GM23338 (cell line): ENCODE data around the gene SCGN. TPM values are rescaled to one million over a fixed set of nuclear protein-coding genes. Genes with fewer than 3 reads are reported as not detected.
A peak's percentile ranks its signal among the peaks of the same experiment; 100 is the strongest.

Experiments used
- ATAC-seq: fragments of 200-7000 bp; cut with Tn5 transposase; 3 replicates; pipeline ENCODE4 v1.9.1; 2020
- DNase-seq: peaks from one replicate; pipeline ENCODE4 v3.0.0-alpha.2; 2015; ENCODE audit warnings: low spot score
- H2AFZ ChIP-seq: fragments of 200-600 bp; sonication (generic); 2 replicates; pipeline ENCODE4 v1.8.0; 2016; ENCODE audit warnings: antibody characterized with exemption, mild to moderate bottlenecking, moderate library complexity
- H3F3A ChIP-seq: fragments of 200-600 bp; sonication (generic); replicated peaks from 2 replicates; pipeline ENCODE4 v1.8.0; 2017; ENCODE audit warnings: antibody characterized with exemption, mixed run types, low read depth
- H3K27ac ChIP-seq: fragments of 200-600 bp; sonication (generic); 2 replicates; pipeline ENCODE4 v1.6.1; 2016; ENCODE audit warnings: low read depth
- H3K27me3 ChIP-seq: fragments of 200-600 bp; sonication (generic); 2 replicates; pipeline ENCODE4 v1.8.0; 2016; ENCODE audit warnings: mild to moderate bottlenecking, mixed run types, moderate library complexity; ENCODE audit not compliant: insufficient read depth
- H3K36me3 ChIP-seq: fragments of 200-600 bp; sonication (generic); 2 replicates; pipeline ENCODE4 v1.8.0; 2016; ENCODE audit warnings: mild to moderate bottlenecking; ENCODE audit not compliant: insufficient read depth
- H3K4me1 ChIP-seq: fragments of 200-600 bp; sonication (generic); 2 replicates; pipeline ENCODE4 v1.8.0; 2016; ENCODE audit warnings: mild to moderate bottlenecking, moderate library complexity; ENCODE audit not compliant: insufficient read depth
- H3K4me2 ChIP-seq: fragments of 200-600 bp; sonication (generic); 2 replicates; pipeline ENCODE4 v1.7.1; 2017; ENCODE audit warnings: mixed run types
- H3K4me3 ChIP-seq: fragments of 200-600 bp; sonication (generic); 2 replicates; pipeline ENCODE4 v1.6.1; 2016; ENCODE audit warnings: mixed run types
- H3K79me2 ChIP-seq: fragments of 200-600 bp; sonication (generic); replicated peaks from 2 replicates; pipeline ENCODE4 v1.8.0; 2017; ENCODE audit warnings: mild to moderate bottlenecking; ENCODE audit not compliant: insufficient read depth
- H3K9me2 ChIP-seq: fragments of 200-600 bp; sonication (generic); 2 replicates; pipeline ENCODE4 v1.8.0; 2017; ENCODE audit not compliant: insufficient read depth
- H4K20me1 ChIP-seq: fragments of 200-600 bp; sonication (generic); replicated peaks from 2 replicates; pipeline ENCODE4 v1.8.0; 2017; ENCODE audit warnings: mild to moderate bottlenecking; ENCODE audit not compliant: insufficient read depth
- H3K27ac Mint-ChIP-seq: 2 replicates; pipeline ENCODE4 v1.8.0; 2020; ENCODE audit warnings: inconsistent platforms, mild to moderate bottlenecking, moderate library complexity, mixed read lengths
- H3K27me3 Mint-ChIP-seq: 3 replicates; pipeline ENCODE4 v1.8.0; 2022; ENCODE audit warnings: low read depth, mild to moderate bottlenecking, moderate library complexity, mixed read lengths, inconsistent platforms; ENCODE audit not compliant: insufficient read depth, poor library complexity
- H3K36me3 Mint-ChIP-seq: 3 replicates; pipeline ENCODE4 v1.8.0; 2021; ENCODE audit warnings: low read depth, mild to moderate bottlenecking, inconsistent platforms, moderate library complexity, mixed read lengths
- H3K4me1 Mint-ChIP-seq: 3 replicates; pipeline ENCODE4 v1.8.0; 2020; ENCODE audit warnings: mild to moderate bottlenecking, inconsistent platforms, mixed read lengths
- H3K4me3 Mint-ChIP-seq: 3 replicates; pipeline ENCODE4 v1.8.0; 2021; ENCODE audit warnings: moderate library complexity, mild to moderate bottlenecking, inconsistent platforms, mixed read lengths
- H3K9me3 Mint-ChIP-seq: 3 replicates; pipeline ENCODE4 v1.8.0; 2020; ENCODE audit warnings: moderate library complexity, mild to moderate bottlenecking, inconsistent platforms, mixed read lengths
- CREB1 ChIP-seq: fragments of 250-450 bp; sonication (Bioruptor Pico); IDR thresholded peaks from 2 replicates; pipeline ENCODE4 v1.5.0; 2020; ENCODE audit warnings: low read depth, mild to moderate bottlenecking, moderate library complexity
- CTCF ChIP-seq, 2 experiments: fragments of 200-600 bp in 1 of 2; sonication (generic) in 1 of 2; conservative IDR thresholded peaks; 2 replicates each; pipeline versions ENCODE4 v1.5.1 to v1.6.1; 2016 to 2017; ENCODE audit warnings: antibody characterized with exemption in 2 of 2, low read depth in 2 of 2, mild to moderate bottlenecking in 2 of 2, moderate library complexity in 1 of 2
- ETS1 ChIP-seq: IDR thresholded peaks from 2 replicates; pipeline ENCODE4 v1.6.1; 2016; ENCODE audit warnings: antibody characterized with exemption
- EZH2 ChIP-seq: fragments of 200-600 bp; sonication (generic); IDR thresholded peaks from one replicate; pipeline ENCODE4 v1.8.0; 2017; ENCODE audit warnings: antibody characterized with exemption, mild to moderate bottlenecking, low read depth; ENCODE audit not compliant: unreplicated experiment
- EZH2phosphoT487 ChIP-seq: fragments of 200-600 bp; sonication (generic); IDR thresholded peaks from one replicate; pipeline ENCODE4 v1.8.1; 2018; ENCODE audit warnings: antibody characterized with exemption; ENCODE audit not compliant: unreplicated experiment
- JUNB ChIP-seq: IDR thresholded peaks from one replicate; pipeline ENCODE4 v1.6.1; 2016; ENCODE audit warnings: antibody characterized with exemption; ENCODE audit not compliant: unreplicated experiment
- NANOG ChIP-seq: IDR thresholded peaks from 2 replicates; pipeline ENCODE4 v1.6.1; 2016; ENCODE audit warnings: antibody characterized with exemption, borderline replicate concordance
- POLR2AphosphoS5 ChIP-seq: IDR thresholded peaks from 2 replicates; pipeline ENCODE4 v1.6.1; 2016; ENCODE audit warnings: antibody characterized with exemption, low read depth
- REST ChIP-seq: IDR thresholded peaks from one replicate; pipeline ENCODE4 v1.6.1; 2018; ENCODE audit warnings: antibody characterized with exemption; ENCODE audit not compliant: unreplicated experiment
- STAT1 ChIP-seq: IDR thresholded peaks from one replicate; pipeline ENCODE4 v1.6.1; 2016; ENCODE audit warnings: antibody characterized with exemption; ENCODE audit not compliant: unreplicated experiment
- ZNF114 ChIP-seq: fragments of 250-450 bp; sonication (Bioruptor Pico); IDR thresholded peaks from 2 replicates; pipeline ENCODE4 v1.5.0; 2020; ENCODE audit warnings: mild to moderate bottlenecking, moderate library complexity
- ZNF331 ChIP-seq: fragments of 250-450 bp; sonication (Bioruptor Pico); IDR thresholded peaks from 2 replicates; pipeline ENCODE4 v1.5.0; 2020; ENCODE audit warnings: low read depth, mild to moderate bottlenecking, moderate library complexity
- ZNF462 ChIP-seq: fragments of 250-450 bp; sonication (Bioruptor Pico); IDR thresholded peaks from 2 replicates; pipeline ENCODE4 v1.5.0; 2020; ENCODE audit warnings: mild to moderate bottlenecking, moderate library complexity
- polyA plus RNA-seq: library from polyadenylated mRNA; unstranded; fragments of >200 nt; fragmentation: Nextera tagmentation; extraction: Ambion mirVana; gene quantifications from 2 replicates; pipeline ENCODE4 v1.2.1, GENCODE V29; 2016
- total RNA-seq: library from RNA; depleted of rRNA; stranded (reverse); fragments of >200 nt; shearing (Covaris generic); gene quantifications from 2 replicates; pipeline ENCODE4 v1.2.3, GENCODE V29; 2014

SCGN gene
- total and polyA plus RNA-seq, 2 experiments from 2014 or later = not detected

- no peak overlapping the region for H3K27ac Mint-ChIP-seq
- DNase-seq = peak; percentile 82
- Histone ChIP-seq H3K27ac (no peak overlapping the region), H3K9me2 (peaks cover 3% of the 10 kb centered on the region; the same call in 1 of the 2 replicates), H3K27me3 (no peaks in the 10 kb centered on the region), H3K4me3 (no peak overlapping the region), H3K79me2 (no peaks in the 10 kb centered on the region), H3K4me2 (no peak overlapping the region), H2AFZ (0 out of 2 replicates have a peak overlapping the region, but pooled peaks have one; percentile 1), H3F3A (no peaks in the 10 kb centered on the region), H3K4me1 (peaks cover 21% of the 10 kb centered on the region), H3K36me3 (no peaks in the 10 kb centered on the region), H4K20me1 (no peaks in the 10 kb centered on the region)
- H3K27me3 Mint-ChIP-seq = no peaks in the 10 kb centered on the region
- no peaks in the 10 kb centered on the region for H3K9me3 Mint-ChIP-seq
- H3K4me1 Mint-ChIP-seq = peaks cover 32% of the 10 kb centered on the region
- ATAC-seq = peak; percentile 95
- peaks cover under 1% of the 10 kb centered on the region; the same call in 1 of the 3 replicates for H3K36me3 Mint-ChIP-seq
- no peak overlapping the region for H3K4me3 Mint-ChIP-seq
- TF ChIP-seq CTCF (conservative IDR thresholded peaks at IDR 0.05; ENCODE audit: low read depth in 2 of 2) (no peak), JUNB (no peak), ZNF462 (CRISPR knock-in tag) (no peak), EZH2phosphoT487 (no peak), ETS1 (no peak), POLR2AphosphoS5 (no peak), CREB1 (CRISPR knock-in tag) (no peak), ZNF114 (CRISPR knock-in tag) (no peak), EZH2 (no peak), REST (no peak), STAT1 (no peak), NANOG (no peak), ZNF331 (CRISPR knock-in tag) (no peak)
These were observed 25.0 kb upstream of the SCGN start for GRCh38 chr6:25627001-25627400.
